A204.1 (cell line): Measurements from ENCODE around the gene ASB14.
"Not testable (repeated sequence)": the region's sequence is repeated elsewhere in the genome, so short reads cannot be mapped to it uniquely, and the experiment has no call there.

Experiments
- FAIRE-seq: peaks from 2 replicates; lab custom pipeline; 2012; peaks lifted over from hg19 to GRCh38; lab: Jason Lieb, UNC

The ASB14 gene

GRCh38 chr3:57292159-57292896, at the start of gene ASB14:
TSS of gene ASB14 (minus strand) at chr3:57292685. CDS start at chr3:57292033, 652 bp downstream.
- FAIRE-seq: no peak

DNA sequence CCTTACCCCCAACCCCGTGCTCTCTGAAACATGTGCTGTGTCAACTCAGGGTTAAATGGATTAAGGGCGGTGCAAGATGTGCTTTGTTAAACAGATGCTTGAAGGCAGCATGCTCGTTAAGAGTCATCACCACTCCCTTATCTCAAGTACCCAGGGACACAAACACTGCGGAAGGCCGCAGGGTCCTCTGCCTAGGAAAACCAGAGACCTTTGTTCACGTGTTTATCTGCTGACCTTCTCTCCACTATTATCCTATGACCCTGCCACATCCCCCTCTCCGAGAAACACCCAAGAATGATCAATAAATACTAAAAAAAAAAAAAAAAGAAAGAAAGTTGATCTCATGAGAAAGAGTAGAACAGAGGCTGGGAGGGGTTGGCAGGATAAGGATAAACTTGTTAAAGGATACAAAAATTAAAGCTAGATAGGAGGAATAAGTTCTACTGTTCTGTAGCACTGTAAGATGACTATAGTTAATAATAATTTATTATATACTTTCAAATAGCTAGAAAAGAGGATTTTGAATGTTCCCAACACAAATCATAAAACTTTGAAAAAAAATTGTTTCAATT, 46.7 kb upstream of the ASB14 start:
- FAIRE-seq: peak; percentile 16

DNA sequence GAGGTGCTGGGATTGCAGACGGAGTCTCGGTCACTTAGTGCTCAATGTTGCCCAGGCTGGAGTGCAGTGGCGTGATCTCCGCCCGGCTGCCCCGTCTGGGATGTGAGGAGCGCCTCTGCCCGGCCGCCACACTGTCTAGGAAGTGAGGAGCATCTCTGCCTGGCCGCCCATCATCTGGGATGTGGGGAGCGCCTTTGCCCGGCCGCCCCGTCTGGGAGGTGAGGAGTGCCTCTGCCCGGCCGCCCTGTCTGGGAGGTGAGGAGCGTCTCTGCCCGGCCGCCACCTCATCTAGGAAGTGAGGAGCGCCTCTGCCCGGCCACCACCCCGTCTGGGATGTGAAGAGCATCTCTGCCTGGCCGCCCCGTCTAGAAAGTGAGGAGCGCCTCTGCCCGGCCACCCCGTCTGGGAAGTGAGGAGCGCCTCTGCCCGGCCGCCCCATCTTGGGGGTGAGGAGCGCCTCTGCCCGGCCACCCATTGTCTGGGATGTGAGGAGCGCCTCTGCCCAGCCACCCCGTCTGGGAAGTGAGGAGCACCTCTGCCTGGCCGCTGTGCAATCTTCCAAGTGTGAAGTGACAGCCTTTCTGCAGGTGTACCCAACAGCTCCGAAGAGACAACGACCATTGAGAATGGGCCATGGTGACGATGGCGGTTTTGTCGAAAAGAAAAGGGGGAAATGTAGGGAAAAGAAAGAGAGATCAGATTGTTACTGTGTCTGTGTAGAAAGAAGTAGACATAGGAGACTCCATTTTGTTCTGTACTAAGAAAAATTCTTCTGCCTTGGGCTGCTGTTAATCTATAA, 46.0 kb upstream of the ASB14 start:
- FAIRE-seq: not testable (repeated sequence)

GRCh38 chr3:57335283-57335938, 42.9 kb upstream of the ASB14 start:
- FAIRE-seq: no peak

DNA sequence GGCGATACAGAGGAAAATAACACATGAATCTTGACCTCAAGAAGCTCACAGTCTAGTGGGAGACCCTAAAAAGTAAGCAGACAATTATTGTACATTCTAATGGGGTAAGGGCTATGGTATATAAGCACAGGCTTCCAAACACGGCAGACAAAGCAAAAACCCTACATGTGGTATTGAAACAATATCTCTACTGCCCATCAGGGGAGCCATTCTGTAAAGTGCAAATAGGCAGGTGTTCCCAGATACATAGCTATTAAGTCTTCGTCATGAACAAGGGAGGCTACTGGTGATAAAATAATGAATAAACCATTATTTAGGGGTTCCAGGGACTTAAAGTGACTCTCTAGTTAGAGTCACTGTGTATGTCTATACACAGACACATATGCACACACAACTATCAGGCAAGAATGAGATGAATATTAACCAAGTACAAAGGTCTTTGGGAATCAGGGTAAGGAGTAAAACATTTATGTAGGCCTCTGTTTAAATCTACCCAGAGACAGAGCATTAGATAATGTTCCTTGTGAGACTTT, 38.7 kb upstream of the ASB14 start:
- no peak for FAIRE-seq

- FAIRE-seq: not testable (repeated sequence)
Observed at GRCh38 chr3:57326498-57326897, 34.0 kb upstream of the ASB14 start.

DNA sequence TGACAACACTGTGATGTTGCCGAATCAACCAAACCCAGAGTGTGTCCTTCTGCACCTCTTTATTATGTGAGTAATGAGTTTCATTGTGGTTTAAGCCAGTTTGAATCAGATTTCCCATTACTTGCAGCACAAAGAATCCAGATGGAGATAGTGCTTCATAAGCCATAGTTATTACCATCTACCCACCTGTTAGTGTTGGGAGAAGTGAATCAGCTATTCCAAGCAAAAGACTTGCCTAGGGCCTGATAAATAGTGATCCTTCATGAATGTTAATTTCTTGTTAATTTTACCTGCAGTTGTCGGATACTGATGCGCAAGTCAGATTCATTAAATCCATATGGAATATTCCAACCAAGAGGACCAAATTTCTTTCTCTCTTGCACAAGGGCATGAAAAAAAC, 21.7 kb upstream of the ASB14 start:
- FAIRE-seq: no peak

- FAIRE-seq: no peak
Observed at GRCh38 chr3:57309769-57310360, 17.4 kb upstream of the ASB14 start.

GRCh38 chr3:57303520-57303919, 11.0 kb upstream of the ASB14 start:
- not testable (repeated sequence) for FAIRE-seq

DNA sequence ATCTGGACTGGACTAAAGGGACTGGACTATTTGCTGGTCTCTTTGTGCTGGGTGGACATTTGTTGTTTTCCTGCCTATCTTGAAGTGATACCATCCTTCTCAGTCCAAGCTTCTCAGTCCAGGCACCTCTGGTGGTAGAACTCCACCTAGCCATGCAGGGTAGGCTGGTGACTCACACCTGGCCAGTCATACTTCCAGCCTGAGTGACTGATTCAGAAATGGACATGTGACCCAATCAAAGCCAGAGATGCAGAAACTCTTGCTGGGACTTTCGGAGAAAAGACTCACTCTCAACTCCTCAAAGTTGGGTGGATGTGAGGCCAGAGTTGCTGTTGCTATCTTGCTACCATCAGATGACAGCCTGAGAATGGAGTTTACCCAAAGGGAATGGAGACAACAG, 5.6 kb upstream of the ASB14 start:
- no peak for FAIRE-seq

GRCh38 chr3:57292897-57293526, 527 bp upstream of the ASB14 start:
- no peak for FAIRE-seq

DNA sequence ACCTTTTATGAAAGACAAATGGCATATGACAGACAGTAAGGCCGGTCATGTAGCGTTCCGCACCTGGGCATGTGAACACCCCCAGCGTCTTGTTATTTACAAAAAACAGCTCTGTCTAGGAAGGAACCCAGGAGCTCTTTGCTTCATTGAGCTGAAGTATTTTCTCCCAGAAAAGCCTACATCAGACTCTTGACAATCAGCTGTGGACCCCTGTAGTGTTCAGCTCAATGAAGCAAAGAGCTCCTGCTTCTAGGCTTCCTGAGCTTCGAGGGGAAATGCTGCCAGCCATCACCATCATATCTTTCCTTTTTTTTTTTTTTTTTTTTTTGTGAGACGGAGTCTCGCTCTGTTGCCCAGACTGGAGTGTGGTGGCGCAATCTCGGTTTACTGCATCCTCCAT, 4.1 kb downstream of the ASB14 start:
- FAIRE-seq: no peak

DNA sequence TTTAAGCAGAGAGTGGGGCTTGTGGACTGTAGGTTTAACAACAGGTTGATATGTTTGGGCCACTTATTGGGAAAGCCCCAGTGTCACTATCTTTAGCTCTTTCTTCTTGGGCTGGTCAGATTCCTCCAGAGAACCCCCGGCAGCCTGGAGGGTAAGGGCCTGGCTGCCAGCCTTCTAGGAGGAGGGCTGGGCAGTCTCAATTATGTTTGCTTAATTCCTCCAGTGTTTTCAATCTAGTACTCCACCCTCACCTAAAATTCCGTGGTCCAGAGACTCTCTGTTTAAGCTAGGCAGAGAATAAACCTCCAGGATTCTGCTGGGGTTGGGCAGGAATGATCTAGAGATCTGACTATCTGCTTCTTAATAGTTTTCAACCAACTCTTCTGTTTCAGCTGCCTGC, 5.3 kb downstream of the ASB14 start:
- FAIRE-seq: no peak

GRCh38 chr3:57283334-57283733, 9.2 kb downstream of the ASB14 start:
- no peak for FAIRE-seq

DNA sequence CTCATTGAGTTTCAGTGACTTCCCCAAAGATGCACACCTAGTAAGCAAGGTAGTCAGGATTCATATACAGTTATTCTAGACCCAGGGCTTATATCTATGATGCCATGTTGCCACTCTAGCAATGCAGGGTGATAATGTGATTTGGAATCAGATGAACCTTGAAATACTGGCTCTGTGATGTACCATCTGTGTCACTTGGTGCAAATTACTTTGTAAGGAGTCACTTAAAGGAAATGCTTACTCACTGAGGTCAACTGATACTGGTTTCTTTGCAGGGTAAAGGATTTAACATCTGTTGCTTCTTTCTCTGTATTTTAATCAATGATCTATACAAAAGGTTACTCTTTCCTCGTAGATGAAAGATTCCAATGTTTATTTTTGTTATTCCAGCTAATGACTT, 10.8 kb downstream of the ASB14 start:
- FAIRE-seq: no peak

- FAIRE-seq: no peak
Observed at GRCh38 chr3:57279685-57280084, 12.8 kb downstream of the ASB14 start.

- no peak for FAIRE-seq
Observed at GRCh38 chr3:57278237-57278636, 14.2 kb downstream of the ASB14 start.

DNA sequence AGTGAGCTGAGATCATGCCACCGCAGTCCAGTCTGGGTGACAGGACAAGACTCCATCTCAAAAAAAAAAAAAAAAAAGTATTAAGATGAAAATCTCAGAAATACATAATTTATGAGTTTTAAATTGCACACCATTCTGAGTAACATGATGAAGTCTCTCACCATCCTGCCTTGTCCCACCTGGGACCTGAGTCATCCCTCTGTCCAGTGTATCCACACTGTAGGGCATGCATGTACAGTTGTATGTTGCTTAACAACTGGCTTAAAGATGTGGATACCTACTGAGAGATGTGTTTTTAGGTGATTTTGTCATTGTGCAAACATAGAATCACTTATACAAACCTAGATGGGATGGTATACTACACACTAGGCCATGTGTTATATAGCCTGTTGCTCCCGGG, 17.1 kb downstream of the ASB14 start:
- FAIRE-seq: no peak

DNA sequence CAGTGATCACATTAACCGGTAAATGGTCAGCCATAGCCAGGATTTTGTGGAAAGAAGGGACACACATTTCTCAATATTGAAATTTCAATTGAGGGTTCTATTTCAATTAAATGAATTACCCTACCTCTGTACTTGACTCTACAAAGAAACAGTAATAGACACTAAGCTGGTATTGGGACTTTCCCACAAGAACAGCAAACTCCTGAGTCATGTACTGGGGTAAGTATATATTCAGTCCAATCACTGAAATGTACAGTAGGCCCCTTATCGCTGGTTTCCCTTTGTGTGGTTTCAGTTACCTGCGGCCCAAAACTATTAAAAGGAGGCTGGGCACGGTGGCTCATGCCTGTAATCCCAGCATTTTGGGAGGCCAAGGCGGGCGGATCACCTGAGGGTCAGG, 17.6 kb downstream of the ASB14 start:
- no peak for FAIRE-seq

DNA sequence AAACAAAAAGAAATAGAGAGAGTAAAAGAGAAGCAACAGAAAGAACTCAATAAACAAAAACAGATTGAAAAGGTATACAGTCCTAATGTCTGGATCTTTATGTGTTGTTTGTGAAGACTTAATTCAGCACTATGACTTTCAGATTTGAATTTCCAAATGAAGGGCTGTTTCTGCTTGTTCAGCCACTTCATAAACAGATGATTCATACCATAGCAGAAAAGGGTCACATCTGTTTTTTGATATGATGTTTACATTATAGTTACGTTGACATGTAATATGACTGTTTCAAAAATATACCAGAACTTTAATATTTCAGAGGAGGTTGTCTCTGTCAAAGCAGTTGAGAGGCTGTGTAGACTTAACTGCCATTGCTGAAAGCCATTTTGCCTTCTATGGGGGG, 24.1 kb downstream of the ASB14 start:
- FAIRE-seq: no peak

DNA sequence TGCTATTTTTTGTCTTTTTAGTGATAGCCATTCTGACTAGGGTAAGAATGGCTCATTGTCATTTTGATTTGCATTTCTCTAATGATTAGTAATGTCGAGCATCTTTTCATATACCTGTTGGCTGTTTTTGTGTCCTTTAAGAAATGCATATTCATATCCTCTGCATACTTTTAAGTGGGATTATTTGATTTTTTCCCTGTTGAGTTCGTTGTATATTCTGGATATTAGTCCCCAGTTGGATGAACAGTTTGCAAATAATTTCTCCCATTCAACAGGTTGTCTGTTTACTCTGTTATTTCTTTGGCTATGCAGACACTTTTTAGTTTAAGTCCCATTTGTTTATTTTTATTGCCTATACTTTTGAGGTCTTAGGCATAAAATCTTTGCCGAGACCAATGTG, 30.6 kb downstream of the ASB14 start:
- no peak for FAIRE-seq

DNA sequence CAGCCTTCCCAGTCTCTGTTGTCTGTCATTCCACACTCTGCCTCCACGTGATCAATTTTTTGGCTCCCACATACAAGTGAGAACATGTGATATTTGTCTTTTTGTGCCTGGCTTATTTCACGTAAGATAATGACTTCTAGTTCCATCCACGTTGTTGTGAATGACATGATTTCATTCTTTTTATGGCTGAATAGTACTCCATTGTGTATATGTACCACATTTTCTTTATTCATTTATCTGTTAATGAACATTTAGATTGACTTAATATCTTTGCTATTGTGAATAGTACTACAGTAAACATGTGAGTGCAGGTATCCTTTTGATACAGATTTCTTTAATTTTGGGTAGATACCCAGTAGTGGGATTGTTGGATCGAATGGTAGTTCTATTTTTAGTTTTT, 31.4 kb downstream of the ASB14 start:
- no peak for FAIRE-seq
